Suppressor macrophage (primary cell): ENCODE measurements around the gene VDAC2.
A peak's percentile ranks its signal among the peaks of the same experiment; 100 is the strongest.

Experiments
- DNase-seq, 4 experiments: peaks; one replicate each; pipeline ENCODE4 v3.0.0-alpha.2; 2020 to 2022

The VDAC2 gene

GRCh38 chr10:75230600-75231038, 20.0 kb downstream of the VDAC2 start:
- DNase-seq = peak; percentile 92 to 95 (median 94)

- DNase-seq = no peak
These were observed 21.3 kb downstream of the VDAC2 start for GRCh38 chr10:75231672-75232581.

GRCh38 chr10:75233444-75234016, 22.9 kb downstream of the VDAC2 start:
- no peak for DNase-seq

- peak; percentile 94 to 98 (median 96) for DNase-seq
These were observed 23.6 kb downstream of the VDAC2 start for GRCh38 chr10:75234017-75234682.

GRCh38 chr10:75234683-75235374, 24.2 kb downstream of the VDAC2 start:
- DNase-seq = peak in 2 of 4 experiments; percentile 11 to 30

GRCh38 chr10:75235375-75236177, 25.0 kb downstream of the VDAC2 start, which contains the start of gene COMTD1:
Gene COMTD1, minus strand, starts transcription at chr10:75235957. Its CDS starts 29 bp downstream, at chr10:75235928.
- DNase-seq = peak; percentile 91 to 96 (median 94)

- DNase-seq = no peak
These were observed 25.7 kb downstream of the VDAC2 start for GRCh38 chr10:75236178-75236825.

- DNase-seq = no peak
These were observed 27.8 kb downstream of the VDAC2 start for GRCh38 chr10:75238182-75239095.

- no peak for DNase-seq
These were observed 28.6 kb downstream of the VDAC2 start for GRCh38 chr10:75239096-75239790.

GRCh38 chr10:75240329-75241076, 29.9 kb downstream of the VDAC2 start:
- DNase-seq = no peak

GRCh38 chr10:75243426-75243825, 32.8 kb downstream of the VDAC2 start:
- no peak for DNase-seq

GRCh38 chr10:75244487-75245353, 34.1 kb downstream of the VDAC2 start:
- no peak for DNase-seq

GRCh38 chr10:75245354-75246250, 35.0 kb downstream of the VDAC2 start:
- DNase-seq = no peak

GRCh38 chr10:75246506-75246905, 35.9 kb downstream of the VDAC2 start:
- DNase-seq = no peak

- DNase-seq = no peak
These were observed 37.2 kb downstream of the VDAC2 start for GRCh38 chr10:75247797-75248196.

- DNase-seq = no peak
These were observed 40.3 kb downstream of the VDAC2 start for GRCh38 chr10:75250934-75251333.
